Activated naive CD4-positive, alpha-beta T cell treated with anti-CD3 and anti-CD28 coated beads, Interleukin-2, amount 10 ng/mL, durations not matched to agents 7 days and 5 days (primary cell): Measurements from ENCODE around the gene CCDC142.

Experiments used
- CTCF ChIA-PET: fragments of 350-600 bp; sonication (Branson Sonifier 250); formaldehyde crosslinking; loops from one replicate; lab custom pipeline; 2021; ENCODE audit warnings: antibody characterized with exemption; lab: Charles Lee
- DNase-seq: peaks from one replicate; pipeline ENCODE4 v3.0.0-alpha.2; 2020
- H3K27ac Mint-ChIP-seq: one replicate; pipeline ENCODE4 v1.8.0; 2021; ENCODE audit warnings: mild to moderate bottlenecking, moderate library complexity, mixed read lengths
- H3K27me3 Mint-ChIP-seq: one replicate; pipeline ENCODE4 v1.8.0; 2021; ENCODE audit warnings: mild to moderate bottlenecking, mixed read lengths
- H3K36me3 Mint-ChIP-seq: one replicate; pipeline ENCODE4 v1.8.0; 2021; ENCODE audit warnings: mixed read lengths
- H3K4me1 Mint-ChIP-seq: one replicate; pipeline ENCODE4 v1.8.0; 2021; ENCODE audit warnings: mixed read lengths
- H3K4me3 Mint-ChIP-seq: one replicate; pipeline ENCODE4 v1.8.0; 2021; ENCODE audit warnings: mild to moderate bottlenecking, moderate library complexity, mixed read lengths
- H3K9me3 Mint-ChIP-seq: one replicate; pipeline ENCODE4 v1.8.0; 2021; ENCODE audit warnings: mixed read lengths

Gene CCDC142

GRCh38 chr2:74441690-74442482, 40.9 kb downstream of the CCDC142 start, which contains the start of gene RTKN:
Gene RTKN (minus strand): TSS chr2:74441937. CDS start chr2:74441816, 121 bp downstream.
- Mint-ChIP-seq H3K4me3 (peak within 1 kb of the TSS; percentile 57), H3K36me3 (no peaks in the 10 kb centered on the region), H3K27ac (no peak within 1 kb of the TSS), H3K27me3 (peaks cover 86% of the 10 kb centered on the region), H3K9me3 (no peaks in the 10 kb centered on the region), H3K4me1 (peaks cover 21% of the 10 kb centered on the region)
- DNase-seq: peak; percentile 52
- CTCF ChIA-PET: interaction anchor here (0.6 to 1.6 kb wide), 2 partner anchors 9 to 12 kb away, joined by 3 to 5 read pairs; partner anchors contain the start of gene INO80B

- Mint-ChIP-seq H3K9me3 (no peaks in the 10 kb centered on the region), H3K4me1 (peaks cover 22% of the 10 kb centered on the region), H3K27ac (no peak overlapping the region), H3K4me3 (no peak overlapping the region), H3K36me3 (no peaks in the 10 kb centered on the region), H3K27me3 (peaks cover 81% of the 10 kb centered on the region)
- DNase-seq: no peak
- CTCF ChIA-PET: no interaction called here
These were observed 41.6 kb downstream of the CCDC142 start for GRCh38 chr2:74441170-74441689.

- Mint-ChIP-seq H3K27ac (no peak overlapping the region), H3K36me3 (no peaks in the 10 kb centered on the region), H3K9me3 (no peaks in the 10 kb centered on the region), H3K27me3 (peaks cover 84% of the 10 kb centered on the region), H3K4me1 (peaks cover 22% of the 10 kb centered on the region), H3K4me3 (peak overlapping the region; percentile 29)
- CTCF ChIA-PET: interaction anchor here (0.9 to 1.3 kb wide), 2 partner anchors 11 to 12 kb away, joined by 3 to 4 read pairs; no protein-coding TSS in a partner anchor
- peak; percentile 62 for DNase-seq
These were observed 42.2 kb downstream of the CCDC142 start for GRCh38 chr2:74440378-74441169.

GRCh38 chr2:74439803-74440377, 42.9 kb downstream of the CCDC142 start:
- no peaks in the 10 kb centered on the region for H3K36me3 Mint-ChIP-seq
- peaks cover 22% of the 10 kb centered on the region for H3K4me1 Mint-ChIP-seq
- no peak overlapping the region for H3K27ac Mint-ChIP-seq
- H3K27me3 Mint-ChIP-seq: peaks cover 78% of the 10 kb centered on the region
- DNase-seq: no peak
- CTCF ChIA-PET: interaction anchor here (0.9 to 1.3 kb wide), 2 partner anchors 10 to 12 kb away, joined by 3 to 4 read pairs; no protein-coding TSS in a partner anchor
- H3K4me3 Mint-ChIP-seq: no peak overlapping the region
- no peaks in the 10 kb centered on the region for H3K9me3 Mint-ChIP-seq

GRCh38 chr2:74439373-74439772, 43.4 kb downstream of the CCDC142 start:
- peaks cover 73% of the 10 kb centered on the region for H3K27me3 Mint-ChIP-seq
- H3K36me3 Mint-ChIP-seq: no peaks in the 10 kb centered on the region
- no peak overlapping the region for H3K4me3 Mint-ChIP-seq
- no peaks in the 10 kb centered on the region for H3K9me3 Mint-ChIP-seq
- CTCF ChIA-PET: interaction anchor here (0.9 to 1.3 kb wide), 3 partner anchors 10 to 14 kb away, joined by 3 to 4 read pairs (median 3); no protein-coding TSS in a partner anchor
- H3K4me1 Mint-ChIP-seq: peaks cover 22% of the 10 kb centered on the region
- no peak for DNase-seq
- H3K27ac Mint-ChIP-seq: no peak overlapping the region

GRCh38 chr2:74438248-74438647, 44.5 kb downstream of the CCDC142 start:
- Mint-ChIP-seq H3K9me3 (no peaks in the 10 kb centered on the region), H3K27ac (no peak overlapping the region), H3K36me3 (no peaks in the 10 kb centered on the region), H3K27me3 (peaks cover 61% of the 10 kb centered on the region), H3K4me1 (peaks cover 22% of the 10 kb centered on the region), H3K4me3 (no peak overlapping the region)
- DNase-seq: no peak
- CTCF ChIA-PET: interaction anchor here (1.0 kb wide), 1 partner anchor 13 kb away, joined by 3 read pairs; no protein-coding TSS in a partner anchor

GRCh38 chr2:74436848-74437695, 45.7 kb downstream of the CCDC142 start:
- no peak overlapping the region for H3K4me3 Mint-ChIP-seq
- CTCF ChIA-PET: no interaction called here
- H3K36me3 Mint-ChIP-seq: no peaks in the 10 kb centered on the region
- H3K4me1 Mint-ChIP-seq: peaks cover 17% of the 10 kb centered on the region
- no peak for DNase-seq
- H3K27ac Mint-ChIP-seq: no peak overlapping the region
- no peaks in the 10 kb centered on the region for H3K9me3 Mint-ChIP-seq
- peaks cover 55% of the 10 kb centered on the region for H3K27me3 Mint-ChIP-seq

GRCh38 chr2:74436111-74436805, 46.5 kb downstream of the CCDC142 start:
- H3K9me3 Mint-ChIP-seq: no peaks in the 10 kb centered on the region
- CTCF ChIA-PET: no interaction called here
- H3K4me1 Mint-ChIP-seq: peaks cover 15% of the 10 kb centered on the region
- no peak overlapping the region for H3K4me3 Mint-ChIP-seq
- no peak for DNase-seq
- no peaks in the 10 kb centered on the region for H3K36me3 Mint-ChIP-seq
- H3K27me3 Mint-ChIP-seq: peaks cover 48% of the 10 kb centered on the region
- H3K27ac Mint-ChIP-seq: no peak overlapping the region

- Mint-ChIP-seq H3K27ac (no peak overlapping the region), H3K27me3 (peaks cover 9% of the 10 kb centered on the region), H3K4me3 (no peak overlapping the region), H3K36me3 (peaks cover 3% of the 10 kb centered on the region), H3K4me1 (no peaks in the 10 kb centered on the region), H3K9me3 (no peaks in the 10 kb centered on the region)
- no peak for DNase-seq
- CTCF ChIA-PET: no interaction called here
These were observed 52.3 kb downstream of the CCDC142 start for GRCh38 chr2:74430502-74430901.

- CTCF ChIA-PET: interaction anchor here (1.5 kb wide), 1 partner anchor 10 kb away, joined by 4 read pairs; no protein-coding TSS in a partner anchor
- Mint-ChIP-seq H3K27ac (no peak overlapping the region), H3K27me3 (peaks cover 9% of the 10 kb centered on the region), H3K4me1 (no peaks in the 10 kb centered on the region), H3K4me3 (no peak overlapping the region), H3K9me3 (no peaks in the 10 kb centered on the region), H3K36me3 (peaks cover 6% of the 10 kb centered on the region)
- DNase-seq: no peak
These were observed 53.0 kb downstream of the CCDC142 start for GRCh38 chr2:74429487-74430451.

GRCh38 chr2:74428675-74429074, 54.1 kb downstream of the CCDC142 start:
- H3K4me3 Mint-ChIP-seq: no peak overlapping the region
- peaks cover 9% of the 10 kb centered on the region for H3K27me3 Mint-ChIP-seq
- CTCF ChIA-PET: interaction anchor here (1.5 kb wide), 1 partner anchor 11 kb away, joined by 4 read pairs; no protein-coding TSS in a partner anchor
- peaks cover 14% of the 10 kb centered on the region for H3K36me3 Mint-ChIP-seq
- peaks cover 1% of the 10 kb centered on the region for H3K4me1 Mint-ChIP-seq
- H3K9me3 Mint-ChIP-seq: no peaks in the 10 kb centered on the region
- no peak overlapping the region for H3K27ac Mint-ChIP-seq
- DNase-seq: no peak

- CTCF ChIA-PET: no interaction called here
- no peak overlapping the region for H3K27ac Mint-ChIP-seq
- DNase-seq: no peak
- peaks cover 17% of the 10 kb centered on the region for H3K36me3 Mint-ChIP-seq
- H3K27me3 Mint-ChIP-seq: peaks cover 8% of the 10 kb centered on the region
- H3K4me1 Mint-ChIP-seq: peaks cover 13% of the 10 kb centered on the region
- no peaks in the 10 kb centered on the region for H3K9me3 Mint-ChIP-seq
- no peak overlapping the region for H3K4me3 Mint-ChIP-seq
These were observed 55.2 kb downstream of the CCDC142 start for GRCh38 chr2:74427551-74427950.
